ENCODE measurements around the gene VAT1L.
A peak's percentile ranks its signal among the peaks of the same experiment; 100 is the strongest.
"Not testable (repeated sequence)": the region's sequence is repeated elsewhere in the genome, so short reads cannot be mapped to it uniquely, and the experiment has no call there.

Gene VAT1L

DNA sequence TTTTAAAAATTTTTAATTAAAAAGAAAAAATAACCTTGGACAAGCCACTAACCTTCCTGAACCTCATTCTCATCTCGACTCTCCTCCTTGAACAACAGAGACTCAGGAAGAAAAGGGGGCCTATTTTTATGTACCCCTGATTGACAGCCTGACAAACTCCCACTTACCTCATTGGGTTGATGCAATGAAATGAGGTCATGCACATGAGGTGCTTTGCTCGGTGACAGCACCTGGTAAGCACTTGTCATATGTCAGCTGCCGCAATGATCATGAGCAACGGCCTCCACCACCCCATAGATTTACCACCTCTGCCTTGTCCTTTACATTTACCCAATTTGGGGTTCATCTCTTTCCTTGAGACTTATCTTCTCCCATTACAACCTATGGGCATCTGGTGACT lies 167.9 kb downstream of the VAT1L start:
- DNase-seq (ENCODE audit: low spot score), result no peak

DNA sequence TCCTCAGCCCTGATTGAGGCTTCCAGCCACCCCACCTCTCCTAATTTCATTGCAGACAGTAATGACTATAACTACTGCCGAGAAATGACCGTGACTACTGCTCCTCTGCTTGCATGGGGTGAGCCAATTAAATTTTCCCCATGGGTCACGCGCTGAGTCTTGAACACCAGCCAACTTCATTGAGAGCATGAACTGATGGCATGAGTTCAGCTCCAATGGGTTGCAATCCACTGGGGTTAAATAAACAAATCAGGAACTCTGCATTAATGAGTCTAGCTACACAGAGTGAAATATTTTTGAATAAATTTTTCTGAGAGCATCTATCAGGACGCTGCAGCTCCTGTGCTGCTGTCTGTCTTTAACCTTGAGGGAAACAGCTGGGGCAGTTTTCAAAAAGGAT lies 172.4 kb downstream of the VAT1L start:
- no peak for DNase-seq (ENCODE audit: low spot score)

GRCh38 chr16:77961814-77962213 lies 173.4 kb downstream of the VAT1L start:
- DNase-seq (ENCODE audit: low spot score), result no peak

GRCh38 chr16:77962689-77963088 lies 174.3 kb downstream of the VAT1L start:
- no peak for DNase-seq (ENCODE audit: low spot score)

DNA sequence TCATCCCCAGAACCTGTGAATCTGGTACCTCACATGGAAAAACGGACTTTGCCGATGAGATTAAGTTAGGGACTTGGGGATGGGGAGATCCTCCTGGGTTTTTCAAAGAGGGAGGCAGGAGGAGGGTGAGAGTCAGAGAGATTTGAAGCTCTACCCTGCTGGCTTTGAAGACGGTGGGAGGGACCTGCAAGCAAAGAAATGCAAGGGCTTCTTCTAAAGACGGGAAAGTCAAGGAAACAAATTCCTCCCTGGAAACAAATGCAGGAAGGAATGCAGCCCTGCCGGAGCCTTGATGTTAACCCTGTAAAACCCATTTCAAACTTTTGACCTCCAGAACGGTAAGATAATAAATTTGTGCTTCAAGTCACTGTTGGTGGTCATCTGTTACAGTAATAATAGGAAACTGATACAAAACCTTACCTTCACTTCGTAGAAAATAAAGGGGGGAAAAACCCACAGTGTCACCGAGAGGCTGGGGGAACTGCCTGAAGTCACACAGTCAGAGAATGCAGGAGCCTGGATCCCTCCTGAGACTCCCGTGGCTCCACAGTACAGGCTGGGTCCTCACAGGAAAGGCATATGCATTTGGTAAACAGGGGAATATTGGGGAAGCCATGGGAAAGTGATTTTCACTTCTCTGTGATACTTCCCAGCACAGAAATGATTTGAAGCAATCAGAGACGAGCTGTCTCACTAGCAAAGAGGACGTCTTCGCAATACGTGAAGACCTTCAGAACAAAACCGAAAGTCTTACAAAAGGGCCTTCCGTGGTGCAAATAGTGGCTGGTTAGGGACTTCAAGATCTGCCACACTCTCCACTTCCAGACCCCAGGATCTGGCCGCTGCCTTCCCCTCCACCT lies 175.1 kb downstream of the VAT1L start:
- DNase-seq (ENCODE audit: low spot score), result no peak

GRCh38 chr16:77965346-77965745 lies 177.0 kb downstream of the VAT1L start:
- DNase-seq (ENCODE audit: low spot score), result no peak

GRCh38 chr16:77967054-77967904 lies 178.9 kb downstream of the VAT1L start:
- no peak for DNase-seq (ENCODE audit: low spot score)

DNA sequence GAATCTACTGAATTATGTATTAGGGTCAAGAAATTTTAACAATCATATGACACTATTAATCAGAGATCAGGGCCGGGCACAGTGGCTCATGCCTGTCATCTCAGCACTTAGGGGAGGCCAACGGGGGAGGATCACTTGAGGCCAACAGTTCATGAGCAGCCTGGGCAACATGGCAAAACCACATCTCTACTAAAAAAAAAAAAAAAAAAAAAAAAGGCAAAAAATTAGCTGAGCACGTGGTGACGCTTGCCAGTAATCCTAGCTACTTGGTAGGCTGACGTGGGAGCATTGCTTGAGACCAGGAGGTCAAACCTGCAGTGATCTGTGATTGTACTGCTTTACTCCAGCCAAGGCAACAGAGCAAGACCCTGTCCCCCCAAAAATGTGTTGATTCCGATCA lies 181.5 kb downstream of the VAT1L start:
- no peak for DNase-seq (ENCODE audit: low spot score)

DNA sequence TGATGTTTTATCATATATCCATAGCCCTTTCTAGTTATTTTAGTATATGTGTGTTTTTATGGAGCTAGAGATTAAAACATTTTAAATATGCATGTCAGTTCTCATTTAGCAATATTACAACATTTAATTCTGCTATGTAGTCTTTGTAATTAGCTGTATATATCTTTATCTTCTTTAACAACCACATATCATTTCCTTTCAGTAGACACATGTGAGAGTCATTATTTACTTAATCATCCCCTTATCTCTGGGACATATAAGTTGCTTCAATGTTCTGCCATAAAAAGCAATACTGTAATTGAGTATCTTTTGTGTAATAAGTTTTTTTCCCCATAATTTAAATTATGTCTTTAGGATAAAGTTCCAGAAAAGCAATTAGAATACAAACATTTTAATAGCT lies 182.0 kb downstream of the VAT1L start:
- no peak for DNase-seq (ENCODE audit: low spot score)

DNA sequence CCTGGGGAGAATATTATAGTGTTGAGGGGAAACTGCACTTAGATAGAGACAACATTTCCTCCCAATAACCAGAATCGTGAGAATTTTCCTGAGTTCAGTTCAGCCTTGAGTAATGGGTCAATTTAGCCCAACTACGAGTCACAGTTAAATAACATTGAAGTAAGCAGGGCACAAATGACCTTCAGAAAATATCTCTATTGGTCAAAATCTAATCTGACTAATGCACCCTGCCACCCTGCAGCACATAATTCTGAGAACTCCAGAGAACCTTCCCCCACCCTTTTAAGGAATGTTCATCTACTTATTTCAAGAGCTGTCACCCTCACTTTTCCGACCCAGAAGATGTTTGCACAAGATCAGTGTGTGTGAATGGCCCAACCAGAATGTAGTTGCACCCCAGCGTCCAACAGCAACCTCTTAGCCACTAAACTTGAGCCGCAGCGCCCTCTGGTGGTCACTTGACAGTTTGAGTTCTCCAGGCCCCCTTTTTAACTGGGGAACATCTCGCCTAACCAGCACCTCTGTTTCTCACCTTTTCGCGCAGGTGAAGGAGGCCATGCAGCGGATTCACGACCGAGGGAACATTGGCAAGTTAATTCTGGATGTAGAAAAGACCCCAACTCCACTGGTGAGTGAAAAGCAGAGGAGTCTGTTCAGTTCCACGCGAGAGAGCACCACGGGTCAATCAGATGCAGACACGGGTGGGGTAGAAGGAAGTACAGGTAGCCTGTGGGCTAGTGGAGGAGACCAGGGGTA lies 183.1 kb downstream of the VAT1L start:
- DNase-seq (ENCODE audit: low spot score), result peak; percentile 54

DNA sequence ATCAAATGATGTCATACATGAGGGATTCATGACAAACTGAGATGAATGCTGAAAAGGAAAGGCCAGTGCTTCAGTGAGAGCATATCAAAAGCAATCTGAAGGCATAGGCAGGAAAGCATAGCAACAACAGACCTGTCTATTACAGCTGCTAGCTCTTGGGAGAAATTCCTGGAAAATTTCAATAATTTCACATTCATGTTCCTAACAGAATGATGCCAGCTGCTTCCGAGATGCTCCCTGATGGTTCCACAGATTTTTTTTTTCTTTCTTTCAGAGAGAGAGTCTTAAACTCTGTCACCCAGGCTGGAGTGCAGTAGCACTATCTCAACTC lies 183.7 kb downstream of the VAT1L start:
- DNase-seq (ENCODE audit: low spot score), result no peak

- no peak for DNase-seq (ENCODE audit: low spot score)
Measured at GRCh38 chr16:77974883-77975282, 186.5 kb downstream of the VAT1L start.

GRCh38 chr16:77975942-77976341 lies 187.6 kb downstream of the VAT1L start:
- DNase-seq (ENCODE audit: low spot score), result no peak

GRCh38 chr16:77977339-77977738 lies 189.0 kb downstream of the VAT1L start:
- no peak for DNase-seq (ENCODE audit: low spot score)

- no peak for DNase-seq (ENCODE audit: low spot score)
Measured at GRCh38 chr16:77985111-77985510, 196.7 kb downstream of the VAT1L start.

DNA sequence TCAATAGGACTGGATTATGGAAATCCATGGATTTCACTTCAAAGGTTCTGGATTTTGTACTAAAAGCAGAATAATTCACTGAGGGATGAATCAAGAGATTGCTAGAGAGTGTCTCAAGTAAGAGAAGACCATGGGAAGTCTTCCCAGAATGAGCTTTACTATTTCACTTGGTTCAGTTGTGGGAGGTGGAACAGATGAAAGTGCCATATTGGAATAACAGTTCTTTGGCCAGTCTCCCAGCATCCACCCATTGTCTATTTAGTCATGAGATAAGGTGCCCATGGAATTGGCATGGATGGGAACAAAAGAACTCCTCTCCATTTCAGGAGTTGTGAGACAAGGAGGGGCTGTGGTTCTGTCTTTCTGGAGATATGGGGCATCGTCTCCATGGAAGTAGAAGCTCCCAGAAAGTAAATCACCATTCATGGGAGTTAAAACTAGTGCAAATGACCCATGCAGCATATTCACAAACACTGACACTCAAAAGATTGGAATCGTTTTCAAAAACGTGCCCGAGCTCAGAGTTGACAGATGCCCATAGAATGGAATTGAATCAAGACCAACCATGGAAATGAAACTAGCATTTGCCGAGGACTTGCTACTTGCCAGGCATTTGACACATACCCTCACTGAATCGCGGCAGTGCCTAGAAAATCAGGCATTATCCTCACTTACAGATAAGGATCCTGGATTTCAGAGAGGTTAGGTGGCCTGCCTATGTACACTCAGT lies 197.8 kb downstream of the VAT1L start:
- DNase-seq (ENCODE audit: low spot score), result no peak

DNA sequence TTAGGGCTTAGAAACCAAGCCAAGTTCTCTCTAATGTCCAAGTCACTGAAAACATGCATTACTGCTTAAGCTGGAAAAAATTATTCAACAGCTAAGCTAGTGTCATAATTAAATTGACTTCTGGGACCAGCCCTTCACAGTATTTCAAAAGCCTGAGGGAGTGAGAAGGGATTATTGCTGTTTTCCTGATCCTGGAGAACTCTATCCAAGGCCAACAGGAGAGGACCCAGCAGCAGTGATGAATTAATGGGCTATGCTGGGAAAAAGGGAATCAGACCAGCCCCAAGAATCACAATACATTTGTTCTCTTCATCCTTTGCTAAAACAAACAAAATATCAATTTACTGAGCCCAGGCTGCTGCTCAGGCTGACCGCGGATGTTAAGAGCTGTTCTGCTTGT lies 199.4 kb downstream of the VAT1L start:
- no peak for DNase-seq (ENCODE audit: low spot score)

- DNase-seq (ENCODE audit: low spot score), result no peak
Measured at GRCh38 chr16:77989846-77990245, 201.5 kb downstream of the VAT1L start.

DNA sequence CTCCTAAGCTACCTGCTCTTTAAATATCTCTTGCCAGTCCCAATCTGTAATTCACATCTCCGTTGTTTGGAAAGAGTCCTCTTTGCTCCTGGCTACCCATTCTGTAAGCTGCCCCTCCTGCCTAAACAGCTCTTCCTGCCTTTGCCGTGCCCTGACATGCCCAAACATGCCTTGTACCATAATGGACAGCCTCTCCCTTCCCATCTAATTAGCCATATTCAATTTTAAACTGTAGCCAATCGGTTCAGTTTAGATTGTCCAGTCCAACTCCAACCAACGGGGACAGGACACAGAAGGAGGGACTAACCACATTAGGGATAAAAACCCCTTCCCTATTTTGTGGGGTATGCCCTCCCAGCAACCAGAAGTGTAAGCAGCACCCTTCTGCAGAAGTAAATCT lies 203.3 kb downstream of the VAT1L start:
- DNase-seq (ENCODE audit: low spot score), result no peak

DNA sequence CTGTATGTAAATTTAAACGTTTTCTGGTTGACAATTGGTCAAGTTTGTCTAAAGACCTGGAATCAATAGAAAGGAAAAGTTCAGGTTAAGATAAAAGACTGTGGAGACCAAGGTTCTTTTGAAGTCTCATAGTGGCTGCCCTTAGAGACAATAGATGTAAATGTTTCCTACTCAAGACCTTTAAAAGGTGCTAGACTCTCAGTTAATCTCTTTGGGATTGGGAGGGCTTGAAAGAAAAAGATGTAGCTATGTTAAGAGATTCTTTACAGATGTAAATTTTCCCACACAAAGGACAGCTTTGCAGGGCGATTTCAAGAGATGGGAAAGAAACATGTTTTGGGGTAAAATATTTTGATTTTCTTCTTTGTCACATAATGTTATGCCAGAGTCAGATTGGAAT lies 204.0 kb downstream of the VAT1L start:
- DNase-seq (ENCODE audit: low spot score), result not testable (repeated sequence)

DNA sequence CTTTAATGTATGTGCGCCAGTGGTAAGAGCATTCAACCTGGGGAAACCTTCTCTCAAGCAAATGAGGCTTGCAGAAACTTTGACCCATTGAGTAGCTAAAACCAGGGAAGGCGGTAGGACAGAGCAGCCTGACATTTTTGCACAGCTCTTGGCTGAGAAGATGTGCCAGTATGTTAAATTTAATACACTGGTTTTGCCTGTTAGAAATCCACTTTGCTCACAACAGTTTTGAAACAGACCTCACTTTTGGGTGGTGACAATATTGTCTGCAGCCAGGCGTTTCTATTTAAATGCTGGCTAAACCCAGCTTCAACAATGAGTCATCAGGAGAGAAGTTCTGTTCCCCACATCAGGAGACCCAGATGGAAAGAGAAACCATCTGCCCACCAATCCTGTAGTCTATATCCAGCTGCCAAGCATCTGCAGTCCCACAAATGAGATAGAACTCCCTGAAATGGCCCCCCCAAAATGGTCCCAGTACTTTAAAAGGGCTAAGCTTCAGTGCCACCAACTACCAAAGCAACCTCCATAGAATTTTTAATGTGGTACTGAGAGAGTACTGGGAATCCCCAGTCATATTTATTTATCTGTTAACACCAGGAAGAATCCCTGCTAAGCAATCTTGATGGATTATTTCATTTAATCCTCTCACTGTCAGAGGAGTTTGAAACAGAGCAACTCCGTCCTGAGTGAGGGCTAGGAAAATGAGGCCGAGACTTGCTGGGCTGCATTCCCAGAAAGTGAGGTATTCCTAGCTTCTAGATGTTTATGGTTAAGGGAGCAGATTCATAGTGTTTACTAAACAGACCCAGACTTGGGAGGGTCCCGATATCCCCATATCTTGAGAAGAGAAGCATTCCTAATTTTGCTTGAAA lies 205.0 kb downstream of the VAT1L start:
- DNase-seq (ENCODE audit: low spot score), result no peak
